H1 (cell line): ENCODE results near the gene PACSIN1. TPM values are rescaled to one million over a fixed set of nuclear protein-coding genes. Genes with fewer than 3 reads are reported as not detected.

Source experiments
- CTCF ChIA-PET: fragments of 300-600 bp; sonication (Branson Sonifier 250); formaldehyde crosslinking; loops from one replicate; lab custom pipeline; 2021; ENCODE audit not compliant: partially characterized antibody; lab: Charles Lee
- POLR2A ChIA-PET: fragments of 300-600 bp; sonication (Branson Sonifier 250); formaldehyde crosslinking; loops from one replicate; lab custom pipeline; 2021; ENCODE audit warnings: inconsistent platforms; ENCODE audit not compliant: partially characterized antibody; lab: Charles Lee
- DNase-seq, 2 experiments: peaks; one replicate each; pipeline versions ENCODE4 v3.0.0 to v3.0.0-alpha.2; 2010 to 2022; ENCODE audit warnings: low spot score in 2 of 2, low read depth in 1 of 2, mixed read lengths in 1 of 2
- FAIRE-seq: peaks from 2 replicates; lab custom pipeline; 2011; peaks lifted over from hg19 to GRCh38; lab: Jason Lieb, UNC
- H2AFZ ChIP-seq: 2 replicates; pipeline ENCODE4 v1.8.1; 2012; ENCODE audit warnings: low read length, inconsistent platforms
- H2AK5ac ChIP-seq: 2 replicates; pipeline ENCODE4 v1.6.1; 2013; ENCODE audit warnings: low read depth, low read length
- H2BK120ac ChIP-seq: replicated peaks from 2 replicates; pipeline ENCODE3; 2013; ENCODE audit warnings: low read depth, low read length, inconsistent platforms
- H2BK12ac ChIP-seq: 2 replicates; pipeline ENCODE4 v1.6.1; 2013; ENCODE audit warnings: low read depth, low read length
- H2BK15ac ChIP-seq: 2 replicates; pipeline ENCODE4 v1.6.1; 2013; ENCODE audit warnings: low read length
- H2BK20ac ChIP-seq: 2 replicates; pipeline ENCODE4 v1.6.1; 2013; ENCODE audit warnings: low read length
- H2BK5ac ChIP-seq: 2 replicates; pipeline ENCODE4 v1.6.1; 2013; ENCODE audit warnings: low read depth, low read length
- H3K14ac ChIP-seq: 2 replicates; pipeline ENCODE4 v1.6.1; 2013; ENCODE audit warnings: inconsistent platforms; ENCODE audit not compliant: insufficient read length
- H3K18ac ChIP-seq: 2 replicates; pipeline ENCODE4 v1.6.1; 2013; ENCODE audit warnings: low read length; ENCODE audit errors: extremely low read depth
- H3K23ac ChIP-seq: 2 replicates; pipeline ENCODE4 v1.6.1; 2013; ENCODE audit warnings: inconsistent platforms; ENCODE audit not compliant: insufficient read length
- H3K23me2 ChIP-seq: 2 replicates; pipeline ENCODE4 v1.6.1; 2013; ENCODE audit warnings: low read depth, low read length
- H3K27ac ChIP-seq: 2 replicates; pipeline ENCODE4 v1.6.1; 2011; ENCODE audit warnings: low read depth, low read length, inconsistent platforms
- H3K27me3 ChIP-seq, 4 experiments: replicated peaks in 1 of 4; 1 replicate in 1 of 4; 2 replicates in 3 of 4; pipeline versions ENCODE4 v1.6.1 to v1.8.1; 2011 to 2013; ENCODE audit warnings: low read length in 3 of 4, mild to moderate bottlenecking in 3 of 4, inconsistent platforms in 2 of 4, mixed read lengths in 2 of 4, moderate library complexity in 1 of 4; ENCODE audit not compliant: control insufficient read depth in 3 of 4, insufficient read depth in 3 of 4; ENCODE audit errors: extremely low read depth in 1 of 4
- H3K36me3 ChIP-seq, 4 experiments: 2 replicates each; pipeline versions ENCODE4 v1.6.1 to v1.8.1; 2011 to 2013; ENCODE audit warnings: mild to moderate bottlenecking in 4 of 4, low read length in 3 of 4, moderate library complexity in 2 of 4, control low read depth in 1 of 4, inconsistent platforms in 1 of 4; ENCODE audit not compliant: insufficient read depth in 4 of 4, control insufficient read depth in 2 of 4
- H3K4ac ChIP-seq: replicated peaks from 2 replicates; pipeline ENCODE3; 2013; ENCODE audit warnings: low read length, low read depth, mixed read lengths, inconsistent platforms; ENCODE audit not compliant: insufficient read length
- H3K4me1 ChIP-seq, 4 experiments: replicated peaks in 1 of 4; 1 replicate in 1 of 4; 2 replicates in 3 of 4; pipeline versions ENCODE4 v1.6.1 to v1.8.1; 2011 to 2013; ENCODE audit warnings: low read length in 3 of 4, inconsistent platforms in 2 of 4, mixed read lengths in 1 of 4; ENCODE audit not compliant: insufficient read depth in 4 of 4, control insufficient read depth in 3 of 4
- H3K4me2 ChIP-seq, 2 experiments: 2 replicates each; pipeline versions ENCODE4 v1.6.1 to v1.8.1; 2011 to 2013; ENCODE audit warnings: low read depth in 2 of 2, low read length in 2 of 2, control low read depth in 1 of 2, inconsistent platforms in 1 of 2, mild to moderate bottlenecking in 1 of 2; ENCODE audit not compliant: insufficient read depth in 1 of 2
- H3K4me3 ChIP-seq, 4 experiments: fragments of 200-600, 300-600 bp in 1 of 4; sonication (generic), shearing (Covaris generic), sonication (Bioruptor Twin) in 1 of 4; 2 replicates each; pipeline versions ENCODE4 v1.5.1 to v1.8.1; 2011 to 2016; ENCODE audit warnings: low read length in 4 of 4, low read depth in 3 of 4, control low read depth in 2 of 4, inconsistent platforms in 2 of 4, mild to moderate bottlenecking in 2 of 4, mixed read lengths in 1 of 4, moderate library complexity in 1 of 4; ENCODE audit not compliant: insufficient read depth in 2 of 4; ENCODE audit errors: extremely low read depth in 1 of 4
- H3K56ac ChIP-seq: replicated peaks from 2 replicates; pipeline ENCODE3; 2013; ENCODE audit warnings: low read depth, mild to moderate bottlenecking, mixed read lengths, low read length, inconsistent platforms; ENCODE audit not compliant: insufficient read length
- H3K79me1 ChIP-seq: 2 replicates; pipeline ENCODE4 v1.6.1; 2013; ENCODE audit warnings: low read depth, low read length, control low read depth
- H3K79me2 ChIP-seq, 2 experiments: 2 replicates each; pipeline versions ENCODE4 v1.6.1 to v1.8.1; 2012 to 2013; ENCODE audit warnings: low read length in 2 of 2, mild to moderate bottlenecking in 2 of 2, inconsistent platforms in 1 of 2; ENCODE audit not compliant: insufficient read depth in 2 of 2, control insufficient read depth in 1 of 2
- H3K9ac ChIP-seq, 4 experiments: replicated peaks in 1 of 4; 1 replicate in 1 of 4; 2 replicates in 3 of 4; pipeline versions ENCODE4 v1.6.1 to v1.8.1; 2011 to 2013; ENCODE audit warnings: low read depth in 3 of 4, low read length in 3 of 4, control low read depth in 2 of 4, mild to moderate bottlenecking in 2 of 4, moderate library complexity in 2 of 4, inconsistent platforms in 1 of 4; ENCODE audit errors: extremely low read depth in 1 of 4
- H3K9me3 ChIP-seq, 2 experiments: 2 replicates each; pipeline versions ENCODE4 v1.6.1 to v1.8.1; 2012 to 2013; ENCODE audit warnings: mild to moderate bottlenecking in 2 of 2, moderate library complexity in 2 of 2, control low read depth in 1 of 2, inconsistent platforms in 1 of 2, low read depth in 1 of 2, low read length in 1 of 2, mixed read lengths in 1 of 2; ENCODE audit not compliant: insufficient read depth in 2 of 2
- H4K20me1 ChIP-seq, 2 experiments: replicated peaks in 1 of 2; 2 replicates each; pipeline versions ENCODE3 to v1.8.1; 2011 to 2013; ENCODE audit warnings: inconsistent platforms in 2 of 2, low read length in 2 of 2, mild to moderate bottlenecking in 1 of 2; ENCODE audit not compliant: insufficient read depth in 2 of 2, control insufficient read depth in 1 of 2
- H4K5ac ChIP-seq: 2 replicates; pipeline ENCODE4 v1.6.1; 2013; ENCODE audit warnings: low read length, low read depth, mixed read lengths, inconsistent platforms; ENCODE audit not compliant: insufficient read length
- H4K8ac ChIP-seq: 2 replicates; pipeline ENCODE4 v1.8.0; 2013; ENCODE audit warnings: mild to moderate bottlenecking, moderate library complexity, low read length, inconsistent platforms; ENCODE audit not compliant: insufficient read depth; ENCODE audit errors: extremely low read depth
- H4K91ac ChIP-seq: replicated peaks from 2 replicates; pipeline ENCODE3; 2013; ENCODE audit warnings: low read length, mixed read lengths, inconsistent platforms; ENCODE audit not compliant: insufficient read length
- CTBP2 ChIP-seq: IDR thresholded peaks from 2 replicates; pipeline ENCODE4 v1.7.0; 2011; ENCODE audit warnings: borderline replicate concordance, mild to moderate bottlenecking, moderate library complexity, mixed read lengths, low read length; ENCODE audit not compliant: insufficient read depth, insufficient read length
- EZH2 ChIP-seq: fragments of 200-600 bp; sonication (generic); IDR thresholded peaks from 2 replicates; pipeline ENCODE4 v1.7.1; 2012; ENCODE audit warnings: low read depth, mild to moderate bottlenecking, moderate library complexity, low read length, inconsistent platforms; ENCODE audit not compliant: severe bottlenecking
- GTF2F1 ChIP-seq: IDR thresholded peaks from 2 replicates; pipeline ENCODE4 v1.6.1; 2012; ENCODE audit warnings: low read depth, low read length, improper control_type of control experiment, borderline replicate concordance
- HDAC6 ChIP-seq: IDR thresholded peaks from one replicate; pipeline ENCODE4 v1.7.1; 2012; ENCODE audit warnings: low read depth, mild to moderate bottlenecking, inconsistent platforms, low read length, moderate library complexity
- NRF1 ChIP-seq: IDR thresholded peaks from 2 replicates; pipeline ENCODE4 v1.6.1; 2011; ENCODE audit warnings: mild to moderate bottlenecking, low read depth, low read length, improper control_type of control experiment
- POU5F1 ChIP-seq: IDR thresholded peaks from 2 replicates; pipeline ENCODE4 v1.6.1; 2011; ENCODE audit warnings: low read depth, mild to moderate bottlenecking, low read length, moderate library complexity
- SP1 ChIP-seq: IDR thresholded peaks from 2 replicates; pipeline ENCODE4 v1.6.1; 2011; ENCODE audit warnings: low read depth, low read length
- SP4 ChIP-seq: IDR thresholded peaks from 2 replicates; pipeline ENCODE4 v1.6.1; 2012; ENCODE audit warnings: low read length, inconsistent platforms
- TAF7 ChIP-seq: optimal IDR thresholded peaks from 2 replicates; pipeline ENCODE3; 2011; ENCODE audit warnings: low read depth, mild to moderate bottlenecking, inconsistent platforms, low read length, moderate library complexity, borderline replicate concordance
- TCF12 ChIP-seq: IDR thresholded peaks from 2 replicates; pipeline ENCODE4 v1.6.1; 2011; ENCODE audit warnings: low read depth, mild to moderate bottlenecking, low read length
- WGBS, 2 experiments: shearing (Covaris generic) in 1 of 2; methylation state at CpG; one replicate each; pipeline versions ENCODE4 v1.1.6 to v1.1.7; 2013 to 2015; ENCODE audit warnings: low lambda C conversion rate in 2 of 2, mixed read lengths in 2 of 2, inconsistent platforms in 1 of 2, low coverage in 1 of 2, missing lambda C conversion rate in 1 of 2; ENCODE audit not compliant: insufficient replicate concordance in 2 of 2, insufficient coverage in 1 of 2, insufficient read length in 1 of 2; ENCODE audit errors: extremely low coverage in 1 of 2, missing lambda C conversion rate in 1 of 2; 5-methylcytosine and 5-hydroxymethylcytosine counted together
- polyA plus RNA-seq, 7 experiments: library from polyadenylated mRNA; depleted of rRNA in 3 of 7; stranded (reverse) in 5 of 7; unstranded in 2 of 7; fragments of >200 nt in 5 of 7; fragments of 200-250 nt in 2 of 7; gene quantifications; 1 replicate in 5 of 7; 2 replicates in 1 of 7; 4 replicates in 1 of 7; pipeline versions ENCODE4 v1.2.1 to v1.2.3, GENCODE V29; 2011 to 2013; ENCODE audit warnings: missing spikeins in 2 of 7, mixed read lengths in 2 of 7
- total RNA-seq: library from RNA; stranded (reverse); fragmentation: NEBNext Ultra II Directional; extraction: Animal tissue kit (Norgen Biotek cat#: 25700); gene quantifications from 2 replicates; pipeline ENCODE4 v1.2.1, GENCODE V29; 2021

Gene PACSIN1
- total and polyA plus RNA-seq, 2 of the 8 experiments (the other 6 are each of a cell fraction or from before 2014, with no cell fraction given), result 5.9 to 11.1 TPM

DNA sequence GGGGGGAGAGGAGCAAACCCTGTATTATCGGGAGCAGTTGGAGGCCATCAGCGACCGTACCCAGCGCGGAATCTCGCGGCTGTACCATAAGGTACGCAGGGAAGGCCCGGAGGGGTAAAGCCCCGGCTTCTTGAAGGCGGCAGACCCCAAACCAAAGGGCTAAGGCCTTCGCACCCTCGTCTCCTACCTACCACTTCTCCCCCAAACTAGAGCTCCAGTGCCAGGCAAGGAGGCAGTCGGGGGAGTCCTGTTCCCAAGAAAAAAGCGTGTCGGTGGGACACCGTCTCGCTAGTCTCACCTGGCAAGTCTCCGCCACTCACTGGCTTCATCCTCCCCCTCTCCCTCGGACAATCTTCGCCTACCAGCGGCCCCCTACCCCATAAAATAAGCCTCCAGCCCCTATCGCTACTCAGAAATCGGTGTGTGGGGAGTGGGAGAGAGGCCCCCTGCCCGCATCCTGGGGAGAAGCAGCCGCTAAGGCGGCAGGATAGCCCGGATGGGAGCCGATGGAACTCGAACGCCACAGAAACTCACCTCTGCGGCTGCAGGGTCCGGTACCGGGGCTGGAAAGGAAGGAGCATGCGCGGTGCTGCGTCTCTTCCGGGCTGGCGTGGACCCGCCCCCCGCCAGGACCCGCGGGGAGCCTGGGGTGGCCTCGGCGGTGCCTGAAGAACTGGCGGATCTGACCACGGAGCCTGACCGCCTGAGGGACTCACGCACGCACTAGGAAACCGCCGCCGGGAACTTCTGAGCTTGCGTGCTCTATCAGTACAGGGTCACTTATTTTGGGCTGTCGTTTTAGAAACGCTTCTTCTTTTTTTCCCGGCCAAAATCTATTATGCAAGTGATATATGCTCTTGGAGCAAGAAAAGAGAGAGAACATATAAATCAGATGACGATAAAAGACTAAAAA is 40.1 kb upstream of the PACSIN1 start, which contains the start of gene RPS10:
RPS10 (minus strand) TSS at position 572 of the 913 bp plus-strand sequence. CDS start 848 bp downstream, outside the sequence.
- Histone ChIP-seq H2BK12ac (0 out of 2 replicates have a peak within 1 kb of the TSS, but pooled peaks have one; percentile 84), H3K14ac (no peak within 1 kb of the TSS), H3K23me2 (peaks cover 5% of the 10 kb centered on the region; the same call in 1 of the 2 replicates), H4K5ac (peak within 1 kb of the TSS; percentile 68), H3K56ac (peak within 1 kb of the TSS; percentile 91), H3K4me1 (peaks cover 0 to 11% (median 4%) of the 10 kb centered on the region in 4 experiments; a peak in 5 of 7 replicates), H3K23ac (no peak within 1 kb of the TSS), H2BK20ac (no peak within 1 kb of the TSS), H2AFZ (no peak within 1 kb of the TSS), H3K4ac (peak within 1 kb of the TSS; percentile 87), H2BK5ac (peak within 1 kb of the TSS; percentile 92), H3K9me3 (peaks cover under 1 to 1% of the 10 kb centered on the region in 2 experiments; a peak in 3 of 4 replicates), H3K27me3 (no peaks in the 10 kb centered on the region), H2AK5ac (peak within 1 kb of the TSS; percentile 97), H2BK120ac (no peak within 1 kb of the TSS), H4K8ac (peak within 1 kb of the TSS; percentile 98), H3K18ac (peak within 1 kb of the TSS; percentile 96), H3K27ac (peak within 1 kb of the TSS; percentile 92), H3K79me1 (no peaks in the 10 kb centered on the region), H3K36me3 (peaks cover 28 to 46% (median 38%) of the 10 kb centered on the region in 4 experiments), H3K4me2 (peak within 1 kb of the TSS; percentile 84 to 95), H3K9ac (peak within 1 kb of the TSS; percentile 96 to 100 (median 99)), H4K91ac (peak within 1 kb of the TSS; percentile 95), H3K79me2 (peaks cover 3 to 40% of the 10 kb centered on the region in 2 experiments), H3K4me3 (peak within 1 kb of the TSS; percentile 91 to 99 (median 95)), H4K20me1 (peaks cover 6 to 8% of the 10 kb centered on the region in 2 experiments), H2BK15ac (no peak within 1 kb of the TSS)
- POLR2A ChIA-PET, result interaction anchor here (0.6 to 11.4 kb wide), 49 partner anchors 10 to 1340 kb away, joined by 3 to 256 read pairs (median 5); partner anchors contain the start of genes ANKS1A, BLTP3A, HMGA1 and SMIM29
- WGBS, 2 experiments, result 3% methylated on average over 52 of the region's 58 CpGs; no CpG with 5 or more reads in 1 of the 2 experiments
- CTCF ChIA-PET, result interaction anchor here (0.6 to 1.8 kb wide), 7 partner anchors 11 to 176 kb away, joined by 3 to 4 read pairs (median 4); no protein-coding TSS in a partner anchor
- peak; percentile 75 to 97 for DNase-seq
- FAIRE-seq, result no peak
- TF ChIP-seq TAF7 (peak; percentile 96), CTBP2 (no peak), TCF12 (no peak), POU5F1 (no peak), SP4 (0 out of 2 replicates have a peak, but pooled peaks have one; percentile 37), SP1 (0 out of 2 replicates have a peak, but pooled peaks have one; percentile 11), GTF2F1 (peak; percentile 88; the same call in 1 of the 2 replicates), HDAC6 (no peak), NRF1 (peak; percentile 46), EZH2 (no peak)
